GM12878 (cell line): ENCODE measurements around the gene NEU4. TPM values are rescaled to one million over a fixed set of nuclear protein-coding genes. Genes with fewer than 3 reads are reported as not detected.
"Not testable (repeated sequence)": the region's sequence is repeated elsewhere in the genome, so short reads cannot be mapped to it uniquely, and the experiment has no call there.

Experiments used
- ATAC-seq: fragments of 200-7000 bp; cut with Tn5 transposase; 3 replicates; pipeline ENCODE4 v1.9.1; 2020; ENCODE audit warnings: mild to moderate bottlenecking, moderate library complexity
- BruUV-seq: library from RNA; stranded (reverse); fragments of 400-500 nt; replicated peaks from 2 replicates; lab custom pipeline; 2021; lab: Mats Ljungman, UMichigan
- CTCF ChIA-PET: fragments of 300-600 bp; sonication (Branson Sonifier 250); formaldehyde crosslinking; extraction: SDS; loops from one replicate; lab custom pipeline; 2021; ENCODE audit warnings: inconsistent platforms; lab: Yijun Ruan, JAX
- POLR2A ChIA-PET: fragments of 350-600 bp; formaldehyde crosslinking; extraction: SDS; loops from one replicate; lab custom pipeline; 2021; ENCODE audit warnings: inconsistent platforms; lab: Charles Lee
- RAD21 ChIA-PET: fragments of 300-600 bp; sonication (Branson Sonifier 250); formaldehyde crosslinking; loops from one replicate; lab custom pipeline; 2023; ENCODE audit warnings: antibody characterized with exemption; ENCODE audit not compliant: unreplicated experiment; lab: Charles Lee
- SMC1A ChIA-PET: fragments of 300-600 bp; sonication (Branson Sonifier 250); formaldehyde crosslinking; loops from one replicate; lab custom pipeline; 2023; ENCODE audit not compliant: unreplicated experiment, uncharacterized antibody; lab: Charles Lee
- DNase-seq: peaks from one replicate; pipeline ENCODE4 v3.0.0-alpha.2; 2011; ENCODE audit warnings: low read depth, low spot score
- FAIRE-seq: peaks from 3 replicates; lab custom pipeline; 2011; peaks lifted over from hg19 to GRCh38; lab: Jason Lieb, UNC
- H2AFZ ChIP-seq: 2 replicates; pipeline ENCODE4 v1.6.0; 2011; ENCODE audit warnings: low read depth, low read length, control low read depth; ENCODE audit not compliant: control insufficient read depth
- H3K27ac ChIP-seq: 2 replicates; pipeline ENCODE4 v1.5.1; 2011; ENCODE audit warnings: control low read depth; ENCODE audit not compliant: control insufficient read depth, insufficient read depth
- H3K27me3 ChIP-seq, 2 experiments: replicated peaks in 1 of 2; 2 replicates each; pipeline versions ENCODE4 v1.6.0 to v1.6.1; 2011; ENCODE audit warnings: low read length in 1 of 2; ENCODE audit not compliant: control insufficient read depth in 2 of 2, insufficient read depth in 2 of 2
- H3K36me3 ChIP-seq, 2 experiments: 2 replicates each; pipeline ENCODE4 v1.5.1; 2011; ENCODE audit warnings: low read length in 1 of 2; ENCODE audit not compliant: control insufficient read depth in 2 of 2, insufficient read depth in 2 of 2
- H3K4me1 ChIP-seq: 2 replicates; pipeline ENCODE4 v1.6.1; 2011; ENCODE audit warnings: mild to moderate bottlenecking, low read length, moderate library complexity, mixed read lengths; ENCODE audit not compliant: control insufficient read depth, insufficient read depth
- H3K4me2 ChIP-seq: 2 replicates; pipeline ENCODE4 v1.6.0; 2011; ENCODE audit warnings: control low read depth; ENCODE audit not compliant: control insufficient read depth, insufficient read depth
- H3K4me3 ChIP-seq: fragments of 200-600 bp; sonication (generic); 2 replicates; pipeline ENCODE4 v1.5.1; 2016
- H3K79me2 ChIP-seq: 2 replicates; pipeline ENCODE4 v1.6.0; 2011; ENCODE audit warnings: low read length; ENCODE audit not compliant: control insufficient read depth, insufficient read depth
- H3K9ac ChIP-seq: 2 replicates; pipeline ENCODE4 v1.8.0; 2011; ENCODE audit warnings: low read length, control low read depth, mixed read lengths; ENCODE audit not compliant: control insufficient read depth, insufficient read depth
- H3K9me3 ChIP-seq: replicated peaks from 3 replicates; pipeline ENCODE4 v1.5.1; 2011; ENCODE audit warnings: mild to moderate bottlenecking, low read length; ENCODE audit not compliant: control insufficient read depth, insufficient read depth
- H4K20me1 ChIP-seq: 2 replicates; pipeline ENCODE4 v1.6.0; 2011; ENCODE audit not compliant: control insufficient read depth, insufficient read depth
- BHLHE40 ChIP-seq, 2 experiments: fragments of 450-650 bp in 1 of 2; IDR thresholded peaks; 2 replicates each; pipeline ENCODE4 v1.6.1; 2011 to 2017; ENCODE audit warnings: low read depth in 2 of 2, borderline replicate concordance in 1 of 2, improper control_type of control experiment in 1 of 2, low read length in 1 of 2, mild to moderate bottlenecking in 1 of 2
- RAD51 ChIP-seq: fragments of 450-650 bp; IDR thresholded peaks from 2 replicates; pipeline ENCODE4 v1.6.1; 2016; ENCODE audit warnings: moderate library complexity, mild to moderate bottlenecking, inconsistent platforms
- RFX5 ChIP-seq: IDR thresholded peaks from 2 replicates; pipeline ENCODE4 v1.6.1; 2011; ENCODE audit warnings: low read depth, low read length, improper control_type of control experiment
- WGBS: methylation state at CpG from one replicate; pipeline ENCODE4 v1.1.6; 2016; ENCODE audit warnings: low lambda C conversion rate; ENCODE audit not compliant: insufficient replicate concordance, insufficient coverage; ENCODE audit errors: missing lambda C conversion rate; 5-methylcytosine and 5-hydroxymethylcytosine counted together
- in situ Hi-C: fragments of 300-500 bp; cut with MboI; formaldehyde crosslinking; loops from 9 replicates; pipeline ENCODE4 v1.14.3; 2018; ENCODE audit warnings: mixed read lengths
- intact Hi-C: fragments of 100-400 bp; cut with micrococcal nuclease; formaldehyde crosslinking; loops from one replicate; pipeline ENCODE4 v1.14.2; 2022; ENCODE audit not compliant: unreplicated experiment
- polyA plus RNA-seq, 11 experiments: library from polyadenylated mRNA; depleted of rRNA in 4 of 11; unstranded in 6 of 11; stranded (reverse) in 5 of 11; fragments of >200 nt; fragmentation: Nextera tagmentation in 4 of 11; fragmentation: Illumina TruSeq in 1 of 11; extraction: Ambion mirVana in 4 of 11; extraction: Trizol in 1 of 11; gene quantifications; 1 replicate in 1 of 11; 2 replicates in 10 of 11; pipeline versions ENCODE4 v1.2.1 to v1.2.3, GENCODE V29; 2011 to 2016; ENCODE audit warnings: inconsistent platforms in 2 of 11, missing spikeins in 2 of 11, low read depth in 1 of 11
- total RNA-seq, 4 experiments: library from RNA; depleted of rRNA in 3 of 4; stranded (reverse); fragments of >200 nt in 3 of 4; fragmentation: Illumina TruSeq in 1 of 4; extraction: Trizol in 1 of 4; gene quantifications; 2 replicates each; pipeline versions ENCODE4 v1.2.1 to v1.2.3, GENCODE V29; 2013 to 2021

Gene NEU4
- total and polyA plus RNA-seq, 10 of the 15 experiments (the other 5 are each of a cell fraction or from before 2014, with no cell fraction given) = 0.01 to 0.28 (median 0.14) TPM; not detected in 5

DNA sequence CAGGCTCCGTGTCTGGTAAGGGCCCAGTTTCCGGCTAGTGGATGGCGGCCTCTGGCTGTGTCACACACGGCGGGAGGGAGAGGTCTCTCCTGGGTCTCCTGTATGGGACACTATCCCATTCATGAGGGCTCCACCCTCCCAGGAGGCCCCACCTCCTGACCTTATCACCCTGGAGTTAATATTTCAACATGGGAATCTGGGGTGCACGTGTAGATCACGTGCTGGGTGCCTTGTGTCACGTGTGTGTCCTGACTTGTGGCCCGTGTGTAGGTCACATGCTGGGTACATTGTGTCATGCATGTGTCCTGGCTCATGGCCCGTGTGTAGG lies 9.9 kb downstream of the NEU4 start:
- no peaks in the 10 kb centered on the region for H3K36me3 ChIP-seq
- no peaks in the 10 kb centered on the region; the same call in 2 of the 3 replicates for H3K9me3 ChIP-seq
- FAIRE-seq = no peak
- ChIA-PET RAD21 (no interaction called here), CTCF (no interaction called here), SMC1A (no interaction called here)
- H3K79me2 ChIP-seq = no peaks in the 10 kb centered on the region
- intact Hi-C loops = no loop called here
- H3K27ac ChIP-seq = no peak overlapping the region
- ATAC-seq = no peak
- no peaks in the 10 kb centered on the region for H4K20me1 ChIP-seq
- H2AFZ ChIP-seq = no peak overlapping the region
- no peak overlapping the region for H3K4me3 ChIP-seq
- H3K9ac ChIP-seq = no peak overlapping the region
- DNase-seq = no peak
- WGBS = 82% methylated on average over 10 of the region's 10 CpGs
- H3K4me2 ChIP-seq = no peak overlapping the region
- no TSS peak for BruUV-seq
- TF ChIP-seq RFX5 = no peak
- 0 out of 2 replicates have a peak, but pooled peaks have one; percentile 21 for TF ChIP-seq RAD51
- TF ChIP-seq BHLHE40 (IDR thresholded peaks at IDR 0.05; ENCODE audit: borderline replicate concordance in 1 of 2, low read depth in 2 of 2, low read length in 1 of 2) = peak in 1 of 2 experiments; percentile 60; a peak in 2 of 4 replicates
- TF ChIP-seq, all 136 proteins: peak for 2
- Histone ChIP-seq H3K4me1 (peaks cover 4% of the 10 kb centered on the region), H3K27me3 (no peaks in the 10 kb centered on the region)
- POLR2A ChIA-PET = no interaction called here
- in situ Hi-C loops = no loop called here

GRCh38 chr2:241819947-241820624 lies 11.1 kb downstream of the NEU4 start:
- FAIRE-seq, H3K79me2 ChIP-seq, H3K4me2 ChIP-seq, H3K27me3 ChIP-seq, H3K4me3 ChIP-seq, POLR2A ChIA-PET, in situ Hi-C loops, ATAC-seq, SMC1A ChIA-PET, DNase-seq, BruUV-seq, H2AFZ ChIP-seq, H3K4me1 ChIP-seq, H4K20me1 ChIP-seq, H3K9ac ChIP-seq, RAD21 ChIA-PET, H3K36me3 ChIP-seq, H3K9me3 ChIP-seq, intact Hi-C loops, H3K27ac ChIP-seq: not testable (repeated sequence)
- CTCF ChIA-PET = interaction anchor here (1.1 kb wide), 1 partner anchor 10 kb away, joined by 3 read pairs; no protein-coding TSS in a partner anchor
- WGBS = 46% methylated on average over 24 of the region's 27 CpGs
